HG03342 (cell line): ENCODE data around the gene DPP8.
"Not testable (repeated sequence)": the region's sequence is repeated elsewhere in the genome, so short reads cannot be mapped to it uniquely, and the experiment has no call there.

Source experiments
- ATAC-seq: cut with Tn5 transposase; IDR thresholded peaks from one replicate; pipeline ENCODE4 v1.9.1; 2021; ENCODE audit warnings: mild to moderate bottlenecking, moderate library complexity; ENCODE audit not compliant: unreplicated experiment

The DPP8 gene

GRCh38 chr15:65405791-65406423 lies 111.6 kb downstream of the DPP8 start:
- ATAC-seq = no peak

GRCh38 chr15:65404186-65404872 lies 113.2 kb downstream of the DPP8 start:
- ATAC-seq = no peak

- no peak for ATAC-seq
These were observed 114.5 kb downstream of the DPP8 start for GRCh38 chr15:65402961-65403360.

GRCh38 chr15:65401611-65402240 lies 115.8 kb downstream of the DPP8 start:
- ATAC-seq = no peak

GRCh38 chr15:65400760-65401610 lies 116.5 kb downstream of the DPP8 start:
- ATAC-seq = no peak

GRCh38 chr15:65399997-65400396 lies 117.5 kb downstream of the DPP8 start:
- ATAC-seq = no peak

GRCh38 chr15:65399001-65399706 lies 118.3 kb downstream of the DPP8 start:
- ATAC-seq = no peak

GRCh38 chr15:65398486-65398885 lies 119.0 kb downstream of the DPP8 start:
- not testable (repeated sequence) for ATAC-seq

GRCh38 chr15:65396965-65397317 lies 120.5 kb downstream of the DPP8 start:
- ATAC-seq = no peak

- no peak for ATAC-seq
These were observed 121.1 kb downstream of the DPP8 start for GRCh38 chr15:65396283-65396964.

- no peak for ATAC-seq
These were observed 121.8 kb downstream of the DPP8 start for GRCh38 chr15:65395567-65396202.

GRCh38 chr15:65394936-65395335 lies 122.6 kb downstream of the DPP8 start:
- no peak for ATAC-seq

- no peak for ATAC-seq
These were observed 123.2 kb downstream of the DPP8 start for GRCh38 chr15:65394280-65394789.

GRCh38 chr15:65393557-65393956 lies 123.9 kb downstream of the DPP8 start:
- no peak for ATAC-seq

- ATAC-seq = no peak
These were observed 124.4 kb downstream of the DPP8 start for GRCh38 chr15:65393091-65393490.
